AG09309 (cell line): Measurements from ENCODE around the gene RAI1.

Experiments used
- DNase-seq: peaks from one replicate; pipeline ENCODE4 v3.0.0-alpha.2; 2010; ENCODE audit warnings: low read depth
- H3K4me3 ChIP-seq: 2 replicates; pipeline ENCODE4 v1.5.1; 2011; ENCODE audit warnings: mild to moderate bottlenecking, low read depth, low read length, moderate library complexity; ENCODE audit not compliant: control insufficient read depth
- CTCF ChIP-seq: IDR thresholded peaks from 2 replicates; pipeline ENCODE4 v1.5.1; 2011; ENCODE audit warnings: mild to moderate bottlenecking, low read depth, low read length, inconsistent platforms; ENCODE audit not compliant: insufficient read depth, control insufficient read depth; ENCODE audit errors: missing control alignments

Gene RAI1

GRCh38 chr17:17837380-17837821 lies 156.1 kb downstream of the RAI1 start:
- TF ChIP-seq CTCF, result no peak
- peak overlapping the region; percentile 68 for H3K4me3 ChIP-seq
- DNase-seq, result no peak

- TF ChIP-seq CTCF, result no peak
- no peak overlapping the region for H3K4me3 ChIP-seq
- DNase-seq, result no peak
Observed at GRCh38 chr17:17837966-17838962, 157.0 kb downstream of the RAI1 start.

GRCh38 chr17:17839791-17840707 lies 158.8 kb downstream of the RAI1 start:
- H3K4me3 ChIP-seq, result peak overlapping the region; percentile 55
- no peak for DNase-seq
- TF ChIP-seq CTCF, result no peak

- TF ChIP-seq CTCF, result no peak
- DNase-seq, result no peak
- no peak overlapping the region for H3K4me3 ChIP-seq
Observed at GRCh38 chr17:17840751-17841591, 159.7 kb downstream of the RAI1 start.

GRCh38 chr17:17841601-17842025 lies 160.4 kb downstream of the RAI1 start:
- no peak for TF ChIP-seq CTCF
- H3K4me3 ChIP-seq, result no peak overlapping the region
- DNase-seq, result no peak

- DNase-seq, result no peak
- TF ChIP-seq CTCF, result no peak
- H3K4me3 ChIP-seq, result no peak overlapping the region
Observed at GRCh38 chr17:17842111-17842876, 161.0 kb downstream of the RAI1 start.
